Measurements from ENCODE around the gene RAD51. TPM values are rescaled to one million over a fixed set of nuclear protein-coding genes. Genes with fewer than 3 reads are reported as not detected.

Gene RAD51
- total and polyA plus RNA-seq, 9 of the 15 experiments (the other 6 are each of a cell fraction or from before 2014, with no cell fraction given): 16.0 to 63.8 (median 34.6) TPM

DNA sequence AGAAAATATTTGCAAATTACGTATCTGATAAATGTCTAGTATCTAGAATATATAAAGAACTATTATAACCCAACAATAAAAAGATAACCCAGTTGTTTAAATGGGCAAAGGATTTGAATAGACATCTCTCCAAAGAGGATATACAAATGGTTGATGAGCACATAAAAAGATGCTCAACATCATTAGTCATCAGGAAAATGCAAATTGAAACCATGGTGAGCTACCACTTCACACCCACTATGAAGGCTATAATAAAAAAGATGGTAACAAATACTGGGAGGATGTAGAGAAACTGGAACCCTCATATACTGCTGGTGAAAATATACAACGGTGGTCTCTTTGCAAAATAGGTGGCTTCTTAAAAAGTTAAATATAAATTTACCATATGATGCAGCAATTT lies 28.0 kb downstream of the RAD51 start:
- ATAC-seq: no peak
- BruUV-seq (replicated peaks): no TSS peak
- H3K9ac ChIP-seq (ENCODE audit: insufficient read depth in 1 of 2, low read depth in 2 of 2, low read length in 2 of 2): no peak overlapping the region
- DNase-seq (ENCODE audit: extremely low read depth in 1 of 4, low spot score in 3 of 4): no peak
- peaks cover 68% of the 10 kb centered on the region for H3K36me3 ChIP-seq (ENCODE audit: control insufficient read depth, insufficient read depth, low read length)
- no peak overlapping the region for H3K27ac ChIP-seq (ENCODE audit: extremely low read depth, low read depth, low read length)
- H2AFZ ChIP-seq (ENCODE audit: low read depth, low read length): no peak overlapping the region
- WGBS (ENCODE audit: insufficient coverage, low coverage, missing lambda C conversion rate): 74% methylated on average over 2 of the region's 2 CpGs
- ChIA-PET CTCF (ENCODE audit: low intra/inter-chr PET ratio) (no interaction called here), POLR2A (interaction anchor here (0.9 to 1.2 kb wide), 3 partner anchors 14 to 133 kb away, joined by 3 to 4 read pairs (median 4); no protein-coding TSS in a partner anchor)
- no peaks in the 10 kb centered on the region for H3K79me2 ChIP-seq (ENCODE audit: control insufficient read depth, insufficient read depth, low read length)
- in situ Hi-C loops (cut with MboI) (no loop called here), intact Hi-C loops (cut with micrococcal nuclease) (no loop called here)
- TF ChIP-seq CAMTA2 (CRISPR knock-in tag; conservative IDR thresholded peaks at IDR 0.05) (no peak), TAF1 (IDR thresholded peaks at IDR 0.05; ENCODE audit: control insufficient read depth, extremely low read depth, insufficient read depth, low read length, severe bottlenecking) (no peak), FOXM1 (IDR thresholded peaks at IDR 0.05; ENCODE audit: low read depth) (no peak), FOXM1 (CRISPR knock-in tag; IDR thresholded peaks at IDR 0.05; ENCODE audit: low read depth) (no peak)
- H3K27me3 ChIP-seq (ENCODE audit: control insufficient read depth in 2 of 2, insufficient read depth in 2 of 2, low read length in 2 of 2): no peaks in the 10 kb centered on the region
- no peaks in the 10 kb centered on the region for H3K9me3 ChIP-seq (replicated peaks; ENCODE audit: control insufficient read depth, insufficient read depth, low read depth, low read length)
- H3K9me1 ChIP-seq (ENCODE audit: control insufficient read depth, insufficient read depth, low read length): no peaks in the 10 kb centered on the region
- FAIRE-seq: no peak
- no peak overlapping the region for H3K4me2 ChIP-seq (ENCODE audit: insufficient read depth, low read length)
- no peak overlapping the region for H3K4me3 ChIP-seq
- no peaks in the 10 kb centered on the region for H4K20me1 ChIP-seq (replicated peaks; ENCODE audit: control insufficient read depth, insufficient read depth, low read length)
- H3K4me1 ChIP-seq (replicated peaks in 1 of 2; ENCODE audit: control insufficient read depth in 2 of 2, insufficient read depth in 2 of 2, low read length in 2 of 2): 0 out of 5 replicates have a peak, but pooled peaks cover 0 to 4% of the 10 kb centered on the region in 2 experiments

DNA sequence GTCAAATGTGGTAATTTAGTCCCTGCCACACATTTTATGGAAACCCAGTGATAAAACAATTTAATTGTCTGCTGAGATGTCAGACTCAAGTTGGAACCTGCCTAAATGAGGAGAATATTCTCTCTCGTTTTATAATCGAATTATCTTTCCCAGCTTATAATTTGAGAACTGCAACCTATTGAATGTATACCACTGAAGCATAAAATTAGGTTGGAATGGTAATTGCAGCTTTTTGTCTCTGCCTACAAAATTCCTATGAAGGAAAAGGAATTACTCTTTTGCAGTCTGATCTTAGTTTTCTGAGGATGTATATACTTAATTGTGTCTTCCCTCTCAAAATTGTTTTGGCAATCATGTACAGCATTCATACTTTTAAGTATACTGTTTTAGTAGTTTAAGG lies 28.9 kb downstream of the RAD51 start:
- ChIA-PET CTCF (ENCODE audit: low intra/inter-chr PET ratio) (no interaction called here), POLR2A (interaction anchor here (0.7 to 0.9 kb wide), 2 partner anchors 21 to 159 kb away, joined by 3 to 4 read pairs; partner anchors contain the start of gene CCDC32)
- TF ChIP-seq FOXK1 (CRISPR knock-in tag; IDR thresholded peaks at IDR 0.05; ENCODE audit: borderline replicate concordance) (no peak), ZBTB1 (CRISPR knock-in tag; IDR thresholded peaks at IDR 0.05; ENCODE audit: borderline replicate concordance, low read depth) (no peak)
- TF ChIP-seq, protein P1, sequence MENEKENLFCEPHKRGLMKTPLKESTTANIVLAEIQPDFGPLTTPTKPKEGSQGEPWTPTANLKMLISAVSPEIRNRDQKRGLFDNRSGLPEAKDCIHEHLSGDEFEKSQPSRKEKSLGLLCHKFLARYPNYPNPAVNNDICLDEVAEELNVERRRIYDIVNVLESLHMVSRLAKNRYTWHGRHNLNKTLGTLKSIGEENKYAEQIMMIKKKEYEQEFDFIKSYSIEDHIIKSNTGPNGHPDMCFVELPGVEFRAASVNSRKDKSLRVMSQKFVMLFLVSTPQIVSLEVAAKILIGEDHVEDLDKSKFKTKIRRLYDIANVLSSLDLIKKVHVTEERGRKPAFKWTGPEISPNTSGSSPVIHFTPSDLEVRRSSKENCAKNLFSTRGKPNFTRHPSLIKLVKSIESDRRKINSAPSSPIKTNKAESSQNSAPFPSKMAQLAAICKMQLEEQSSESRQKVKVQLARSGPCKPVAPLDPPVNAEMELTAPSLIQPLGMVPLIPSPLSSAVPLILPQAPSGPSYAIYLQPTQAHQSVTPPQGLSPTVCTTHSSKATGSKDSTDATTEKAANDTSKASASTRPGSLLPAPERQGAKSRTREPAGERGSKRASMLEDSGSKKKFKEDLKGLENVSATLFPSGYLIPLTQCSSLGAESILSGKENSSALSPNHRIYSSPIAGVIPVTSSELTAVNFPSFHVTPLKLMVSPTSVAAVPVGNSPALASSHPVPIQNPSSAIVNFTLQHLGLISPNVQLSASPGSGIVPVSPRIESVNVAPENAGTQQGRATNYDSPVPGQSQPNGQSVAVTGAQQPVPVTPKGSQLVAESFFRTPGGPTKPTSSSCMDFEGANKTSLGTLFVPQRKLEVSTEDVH (IDR thresholded peaks at IDR 0.05; ENCODE audit: low read depth, partially characterized antibody): no peak
- Histone ChIP-seq H3K9ac (ENCODE audit: insufficient read depth in 1 of 2, low read depth in 2 of 2, low read length in 2 of 2) (no peak overlapping the region), H3K9me1 (ENCODE audit: control insufficient read depth, insufficient read depth, low read length) (no peaks in the 10 kb centered on the region), H3K4me1 (replicated peaks in 1 of 2; ENCODE audit: control insufficient read depth in 2 of 2, insufficient read depth in 2 of 2, low read length in 2 of 2) (0 out of 5 replicates have a peak, but pooled peaks cover 0 to 4% of the 10 kb centered on the region in 2 experiments), H3K27me3 (ENCODE audit: control insufficient read depth in 2 of 2, insufficient read depth in 2 of 2, low read length in 2 of 2) (no peaks in the 10 kb centered on the region), H3K4me3 (no peak overlapping the region), H3K9me3 (replicated peaks; ENCODE audit: control insufficient read depth, insufficient read depth, low read depth, low read length) (no peaks in the 10 kb centered on the region), H3K36me3 (ENCODE audit: control insufficient read depth, insufficient read depth, low read length) (peaks cover 68% of the 10 kb centered on the region), H3K79me2 (ENCODE audit: control insufficient read depth, insufficient read depth, low read length) (no peaks in the 10 kb centered on the region), H3K4me2 (ENCODE audit: insufficient read depth, low read length) (no peak overlapping the region), H3K27ac (ENCODE audit: extremely low read depth, low read depth, low read length) (no peak overlapping the region), H4K20me1 (replicated peaks; ENCODE audit: control insufficient read depth, insufficient read depth, low read length) (no peaks in the 10 kb centered on the region), H2AFZ (ENCODE audit: low read depth, low read length) (no peak overlapping the region)
- intact Hi-C loops (cut with micrococcal nuclease): no loop called here
- no TSS peak for BruUV-seq (replicated peaks)
- 61% methylated on average over 2 of the region's 2 CpGs for WGBS (ENCODE audit: insufficient coverage, low coverage, missing lambda C conversion rate)
- no peak for DNase-seq (ENCODE audit: extremely low read depth in 1 of 4, low spot score in 3 of 4)
- ATAC-seq: no peak
- in situ Hi-C loops (cut with MboI): no loop called here
- no peak for FAIRE-seq
